Natural killer cell (primary cell): ENCODE data around the gene RITA1. TPM values are rescaled to one million over a fixed set of nuclear protein-coding genes. Genes with fewer than 3 reads are reported as not detected.

Experiments used
- ATAC-seq, 3 donors: fragments of 150-1000 bp in 2 of 3; fragments of 200-7000 bp in 1 of 3; cut with Tn5 transposase; 1 replicate in 1 of 3; 2 replicates in 2 of 3; pipeline ENCODE4 v1.10.0; 2021; ENCODE audit warnings: mild to moderate bottlenecking in 2 of 3, moderate library complexity in 2 of 3
- DNase-seq, 2 donors: peaks; one replicate each; pipeline versions ENCODE4 v3.0.0 to v3.0.0-alpha.2; 2013 to 2021; ENCODE audit warnings: mixed read lengths in 1 of 2
- H3K27ac ChIP-seq: one replicate; pipeline ENCODE4 v1.5.1; 2013; ENCODE audit warnings: mild to moderate bottlenecking, low read length
- H3K27me3 ChIP-seq: one replicate; pipeline ENCODE4 v1.6.1; 2013; ENCODE audit warnings: low read length; ENCODE audit not compliant: control insufficient read depth, insufficient read depth
- H3K36me3 ChIP-seq: one replicate; pipeline ENCODE4 v1.6.1; 2013; ENCODE audit warnings: low read length; ENCODE audit not compliant: control insufficient read depth, insufficient read depth
- H3K4me1 ChIP-seq: one replicate; pipeline ENCODE4 v1.6.1; 2013; ENCODE audit warnings: low read length; ENCODE audit not compliant: control insufficient read depth, insufficient read depth
- H3K4me3 ChIP-seq: one replicate; pipeline ENCODE4 v1.5.1; 2013; ENCODE audit warnings: low read length
- H3K9me3 ChIP-seq: one replicate; pipeline ENCODE4 v1.6.1; 2013; ENCODE audit warnings: low read length; ENCODE audit not compliant: control insufficient read depth, insufficient read depth
- H3K27ac Mint-ChIP-seq, 2 donors: one replicate each; pipeline ENCODE4 v1.8.0; 2022; ENCODE audit warnings: mild to moderate bottlenecking in 2 of 2, mixed read lengths in 2 of 2, moderate library complexity in 1 of 2
- H3K27me3 Mint-ChIP-seq, 2 donors: one replicate each; pipeline ENCODE4 v1.8.0; 2022; ENCODE audit warnings: low read depth in 2 of 2, mixed read lengths in 2 of 2
- H3K36me3 Mint-ChIP-seq: one replicate; pipeline ENCODE4 v1.8.0; 2022; ENCODE audit warnings: mixed read lengths
- H3K4me1 Mint-ChIP-seq, 2 donors: one replicate each; pipeline ENCODE4 v1.8.0; 2022; ENCODE audit warnings: mixed read lengths in 2 of 2
- H3K4me3 Mint-ChIP-seq: one replicate; pipeline ENCODE4 v1.8.0; 2022; ENCODE audit warnings: mild to moderate bottlenecking, moderate library complexity, mixed read lengths
- H3K9me3 Mint-ChIP-seq, 2 donors: one replicate each; pipeline ENCODE4 v1.8.0; 2022; ENCODE audit warnings: mixed read lengths in 2 of 2
- CTCF ChIP-seq: fragments of 200-600 bp; IDR thresholded peaks from one replicate; pipeline ENCODE4 v1.8.0; 2022; ENCODE audit warnings: antibody characterized with exemption
- WGBS: methylation state at CpG from one replicate; pipeline ENCODE4 v1.1.7; 2013; ENCODE audit warnings: missing lambda C conversion rate; ENCODE audit not compliant: insufficient coverage; 5-methylcytosine and 5-hydroxymethylcytosine counted together
- intact Hi-C: fragments of 100-400 bp; cut with micrococcal nuclease; formaldehyde crosslinking; loops from one replicate; pipeline ENCODE4 v1.14.2; 2022
- total RNA-seq, 4 donors: library from RNA; stranded (reverse); fragments of 120-200 nt in 1 of 4; gene quantifications; one replicate each; pipeline versions ENCODE4 v1.2.3 to v1.2.4, GENCODE V29; 2013 to 2022

RITA1 gene
- total RNA-seq, 3 donors from 2014 or later (not counting 1 experiment from before 2014, with no cell fraction given) = 7.7 to 13.8 (median 12.0) TPM

DNA sequence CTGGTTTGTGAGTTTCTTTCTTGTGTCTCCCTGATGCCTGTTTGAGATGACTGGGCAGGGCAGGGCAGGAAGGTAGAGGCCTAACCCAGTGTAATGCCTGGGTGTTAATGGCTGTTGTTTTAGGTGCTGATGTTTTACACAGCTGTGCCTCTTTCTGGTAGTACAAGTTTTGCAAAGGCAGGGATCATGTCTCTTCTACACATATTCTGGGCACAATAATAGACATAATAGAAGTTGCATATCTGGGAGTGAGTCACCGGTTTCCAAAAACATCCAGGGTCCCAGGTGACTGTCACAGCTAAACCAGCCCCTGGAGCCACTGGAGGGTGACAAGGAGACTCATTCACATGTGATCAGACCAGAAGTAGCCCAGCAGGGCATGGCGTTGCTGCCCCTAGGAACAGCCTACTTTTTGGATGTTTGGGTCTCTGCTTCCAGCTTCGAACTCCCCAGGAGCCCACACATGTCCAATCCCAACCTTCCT, 53.8 kb downstream of the RITA1 start:
- no peaks in the 10 kb centered on the region for H3K27me3 ChIP-seq
- no peaks in the 10 kb centered on the region for H3K36me3 Mint-ChIP-seq
- intact Hi-C loops = no loop called here
- no peaks in the 10 kb centered on the region for H3K9me3 Mint-ChIP-seq
- H3K27ac Mint-ChIP-seq = no peak overlapping the region
- no peak for ATAC-seq
- H3K4me3 Mint-ChIP-seq = no peak overlapping the region
- H3K4me1 Mint-ChIP-seq = peaks cover 0 to 4% of the 10 kb centered on the region in 2 donors
- no peaks in the 10 kb centered on the region for H3K36me3 ChIP-seq
- H3K9me3 ChIP-seq = no peaks in the 10 kb centered on the region
- TF ChIP-seq CTCF = no peak
- H3K27me3 Mint-ChIP-seq = no peaks in the 10 kb centered on the region
- no peak overlapping the region for H3K4me3 ChIP-seq
- peaks cover 14% of the 10 kb centered on the region for H3K4me1 ChIP-seq
- no peak for DNase-seq
- WGBS = 85% methylated on average over 3 of the region's 3 CpGs
- no peak overlapping the region for H3K27ac ChIP-seq

- DNase-seq (no peak), ATAC-seq (no peak)
- Histone ChIP-seq H3K27me3 (no peaks in the 10 kb centered on the region), H3K36me3 (no peaks in the 10 kb centered on the region), H3K9me3 (no peaks in the 10 kb centered on the region), H3K4me3 (no peak overlapping the region), H3K27ac (no peak overlapping the region), H3K4me1 (peaks cover 14% of the 10 kb centered on the region)
- no peak overlapping the region for H3K27ac Mint-ChIP-seq
- intact Hi-C loops = no loop called here
- TF ChIP-seq CTCF = no peak
- peaks cover 0 to 4% of the 10 kb centered on the region in 2 donors for H3K4me1 Mint-ChIP-seq
- H3K4me3 Mint-ChIP-seq = no peak overlapping the region
- H3K36me3 Mint-ChIP-seq = no peaks in the 10 kb centered on the region
- H3K9me3 Mint-ChIP-seq = no peaks in the 10 kb centered on the region
- no peaks in the 10 kb centered on the region for H3K27me3 Mint-ChIP-seq
- 89% methylated on average over 12 of the region's 12 CpGs for WGBS
Observed at GRCh38 chr12:113239811-113240331, 54.4 kb downstream of the RITA1 start.

GRCh38 chr12:113240395-113240794, 54.9 kb downstream of the RITA1 start:
- DNase-seq = no peak
- Mint-ChIP-seq H3K27me3 (no peaks in the 10 kb centered on the region), H3K4me1 (peaks cover 0 to 4% of the 10 kb centered on the region in 2 donors), H3K9me3 (no peaks in the 10 kb centered on the region), H3K36me3 (no peaks in the 10 kb centered on the region), H3K27ac (no peak overlapping the region), H3K4me3 (no peak overlapping the region)
- peaks cover 14% of the 10 kb centered on the region for H3K4me1 ChIP-seq
- H3K27ac ChIP-seq = no peak overlapping the region
- H3K36me3 ChIP-seq = no peaks in the 10 kb centered on the region
- no peak for TF ChIP-seq CTCF
- H3K4me3 ChIP-seq = no peak overlapping the region
- intact Hi-C loops = no loop called here
- H3K27me3 ChIP-seq = no peaks in the 10 kb centered on the region
- no peak for ATAC-seq
- 87% methylated on average over 2 of the region's 3 CpGs for WGBS
- no peaks in the 10 kb centered on the region for H3K9me3 ChIP-seq
